Stimulated activated CD4-positive, alpha-beta T cell treated with anti-CD3 and anti-CD28 coated beads, Interleukin-12 subunit alpha, Interleukin-12 subunit beta, amount 100 ng/mL, for 4 hours (primary cell): ENCODE measurements around the gene ATP6V1G2.
A peak's percentile ranks its signal among the peaks of the same experiment; 100 is the strongest.
"Not testable (repeated sequence)": the region's sequence is repeated elsewhere in the genome, so short reads cannot be mapped to it uniquely, and the experiment has no call there.

Experiments used
- DNase-seq: peaks from one replicate; pipeline ENCODE4 v3.0.0-alpha.2; 2020

The ATP6V1G2 gene

DNA sequence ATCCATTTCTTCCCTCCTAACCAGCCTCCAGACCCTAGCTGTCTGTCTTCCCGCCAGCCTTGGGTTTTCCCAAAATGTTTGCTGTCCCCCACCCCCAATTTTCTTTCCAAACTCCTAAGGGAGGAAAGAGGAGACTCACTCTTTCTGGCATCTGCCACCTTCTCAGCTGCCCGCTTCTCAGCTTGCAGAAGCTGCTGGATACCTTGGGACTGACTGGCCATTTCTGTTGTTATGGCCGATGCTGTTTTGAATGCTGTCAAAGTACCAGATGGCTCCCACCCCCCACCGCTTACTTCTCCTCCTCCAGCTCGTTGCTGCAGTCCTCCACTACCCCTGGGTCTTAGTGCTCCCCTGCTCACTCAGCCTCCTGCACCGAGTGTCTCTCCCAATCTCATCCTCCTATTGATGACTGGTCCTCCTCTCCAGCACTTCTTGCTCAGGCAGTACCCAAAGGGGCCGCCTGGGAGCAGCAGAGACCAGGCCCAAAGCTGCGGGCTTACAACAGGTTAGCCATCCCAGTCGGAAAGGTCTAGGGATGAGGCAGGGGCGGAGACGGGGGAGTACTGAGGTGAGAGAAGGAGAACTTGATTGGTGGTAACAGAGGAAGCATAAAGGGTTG lies at the start of gene ATP6V1G2:
Gene ATP6V1G2 (minus strand): TSS at position 270 of the 619 bp plus-strand sequence. CDS start 49 bp downstream, at position 221.
- peak; percentile 81 for DNase-seq

- DNase-seq: no peak
Observed at GRCh38 chr6:31592396-31592771, 46.0 kb upstream of the ATP6V1G2 start.

- DNase-seq: not testable (repeated sequence)
Observed at GRCh38 chr6:31590691-31591090, 44.3 kb upstream of the ATP6V1G2 start.

DNA sequence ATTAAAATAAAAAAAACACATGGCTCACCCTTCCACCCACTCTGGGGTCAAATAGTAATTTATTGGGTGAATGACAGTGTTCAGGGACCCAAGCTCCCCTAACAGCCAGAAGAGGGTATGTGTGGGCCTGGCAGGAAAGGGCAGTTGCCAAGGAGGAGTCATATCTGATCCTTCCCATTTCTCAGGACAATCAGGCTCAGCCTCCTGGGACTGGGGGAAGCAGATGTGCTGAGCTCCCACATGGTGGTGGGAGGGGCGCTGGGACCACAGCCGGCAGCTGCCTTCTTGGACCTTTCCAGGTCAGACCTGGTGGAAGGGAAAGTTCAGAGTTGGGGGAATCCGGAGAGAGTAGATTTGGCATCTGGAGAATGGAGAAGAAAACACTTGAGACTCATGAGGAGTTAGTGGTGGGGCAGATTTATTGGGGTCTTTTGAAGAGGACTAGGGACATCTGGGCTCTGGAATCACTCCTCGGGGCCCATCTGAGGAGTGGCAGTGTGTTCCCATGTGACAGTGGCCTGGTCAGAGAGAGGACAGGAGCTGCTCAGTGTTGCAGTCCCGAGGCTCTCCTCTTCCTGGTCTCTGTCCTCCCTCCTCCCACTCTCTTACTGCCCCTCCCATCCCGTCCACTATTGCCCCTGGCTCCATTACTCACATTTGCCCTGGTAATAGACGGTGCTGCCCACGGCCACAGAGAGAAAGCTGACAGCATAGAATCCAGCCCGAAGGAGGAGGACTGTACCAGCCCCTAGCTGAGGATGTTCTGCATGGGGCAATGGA lies 42.7 kb upstream of the ATP6V1G2 start:
- no peak for DNase-seq

GRCh38 chr6:31587791-31588777 lies 41.7 kb upstream of the ATP6V1G2 start:
- no peak for DNase-seq

DNA sequence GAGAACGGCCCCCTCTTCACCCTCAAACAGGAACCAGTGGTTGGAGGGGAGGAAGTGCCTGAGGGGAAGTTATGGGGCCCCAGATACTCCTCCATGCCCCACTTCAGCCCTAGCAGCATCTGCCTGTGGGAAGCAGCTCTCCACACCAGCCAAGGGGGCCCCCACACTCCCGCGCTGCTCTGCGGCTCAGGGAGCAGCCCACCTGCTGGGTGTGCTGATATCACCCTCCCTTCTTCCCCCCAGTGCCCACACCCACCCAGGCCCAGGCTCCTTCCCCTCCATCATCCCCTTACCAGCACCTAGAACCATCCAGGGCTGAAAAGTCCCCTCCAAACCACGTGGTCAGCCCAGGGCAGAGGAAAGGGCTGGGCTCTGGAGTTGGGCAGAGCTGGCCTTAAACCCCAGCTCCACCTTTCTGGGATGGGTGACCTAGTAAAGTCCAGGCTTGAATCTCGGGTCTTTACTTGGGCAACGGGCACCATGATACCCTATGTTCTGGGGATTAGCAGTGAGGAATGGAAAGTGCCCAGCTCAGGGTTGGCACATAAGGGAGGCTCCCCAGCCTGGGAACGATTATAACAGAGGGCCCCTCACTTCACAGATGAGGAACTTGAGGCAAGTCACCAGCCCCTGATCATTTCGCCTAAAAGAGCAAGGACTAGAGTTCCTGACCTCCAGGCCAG lies 40.3 kb upstream of the ATP6V1G2 start:
- no peak for DNase-seq

DNA sequence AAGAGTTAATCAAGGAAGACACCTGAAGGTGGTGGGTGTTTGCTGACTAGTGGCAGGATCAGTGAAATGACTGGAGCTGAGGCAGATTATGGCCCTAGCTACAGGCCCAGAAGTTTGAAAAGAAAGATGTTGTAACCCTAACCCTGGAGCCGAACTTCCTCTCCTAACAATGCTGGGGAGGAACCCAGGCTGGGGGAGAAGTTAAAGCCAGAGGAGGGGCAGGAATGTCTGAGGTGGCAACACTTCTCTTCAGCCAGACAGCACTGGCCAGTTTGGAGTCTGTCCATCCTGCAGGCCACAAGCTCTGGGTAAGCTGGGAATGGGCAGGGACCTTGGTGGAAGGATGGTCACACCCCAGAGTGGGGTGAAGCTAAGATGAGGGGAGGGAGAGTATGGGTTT lies 39.6 kb upstream of the ATP6V1G2 start, which contains the start of gene LST1:
Gene LST1 (plus strand): TSS at position 270 of the 400 bp plus-strand sequence. CDS start 1,023 bp downstream, outside the sequence.
- no peak for DNase-seq

GRCh38 chr6:31585491-31585890 lies 39.1 kb upstream of the ATP6V1G2 start:
- DNase-seq: no peak

DNA sequence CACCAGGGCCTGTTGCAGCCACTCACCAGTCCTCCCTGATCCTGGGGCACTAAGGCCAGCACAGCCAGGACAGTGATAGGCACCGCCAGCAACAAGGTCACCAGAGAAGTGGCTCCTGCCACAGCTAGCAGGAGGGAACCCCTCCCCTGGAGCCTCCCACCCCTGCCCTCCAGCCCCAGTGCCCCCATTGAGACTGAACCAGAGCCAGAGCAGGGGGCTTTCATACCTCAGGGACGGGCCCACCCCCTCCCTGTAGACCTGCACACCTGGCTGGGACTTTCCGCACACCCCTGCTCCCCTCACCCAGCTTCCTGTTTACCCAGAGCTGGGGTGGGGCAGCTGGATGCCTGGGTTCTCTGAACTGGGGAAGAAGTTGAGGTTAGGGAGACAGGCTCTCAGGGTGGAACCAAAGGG lies 35.8 kb upstream of the ATP6V1G2 start, which contains the start of gene LTB:
Gene LTB (minus strand): TSS at position 195 of the 414 bp plus-strand sequence. CDS start 7 bp downstream, at position 188.
- DNase-seq: no peak

DNA sequence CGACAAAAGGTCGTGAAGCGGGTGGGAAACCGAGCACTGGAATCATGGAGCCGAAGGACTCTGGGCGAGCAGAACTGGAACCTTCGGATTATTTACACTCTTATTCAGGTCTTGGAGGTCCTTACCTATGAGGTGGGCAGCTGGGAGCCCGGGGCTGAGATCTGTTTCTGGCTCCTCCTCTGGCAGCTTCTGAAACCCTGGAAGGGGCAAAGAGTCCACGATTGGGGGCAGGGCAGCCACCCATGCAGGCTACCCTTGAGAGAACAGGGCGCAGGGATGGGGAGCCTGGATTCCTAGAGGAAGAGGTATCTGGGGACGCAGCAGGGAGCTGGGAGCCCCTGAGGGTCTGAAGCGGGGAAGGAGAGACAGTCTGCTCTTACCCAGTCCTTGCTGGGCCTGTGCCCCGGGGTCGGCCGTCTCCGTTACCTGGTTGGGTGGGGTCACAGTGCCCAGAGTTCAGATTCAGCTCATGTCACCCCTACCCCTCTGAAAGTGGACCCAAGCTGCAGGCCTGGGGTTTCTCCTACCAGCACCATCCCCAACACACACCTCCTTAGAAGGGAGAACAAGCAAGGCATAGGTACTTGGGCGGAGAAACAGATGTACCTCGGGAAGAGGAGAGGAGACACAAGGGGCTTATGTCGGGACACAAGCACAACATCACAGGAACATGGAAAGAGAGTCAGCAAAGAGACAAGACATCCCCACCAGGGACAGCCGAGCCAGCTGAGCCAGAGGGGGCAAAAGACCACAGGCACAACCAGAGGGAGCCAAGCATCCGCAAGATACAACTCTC lies 35.2 kb upstream of the ATP6V1G2 start:
- no peak for DNase-seq

GRCh38 chr6:31580807-31581433 lies 34.5 kb upstream of the ATP6V1G2 start:
- peak; percentile 90 for DNase-seq

DNA sequence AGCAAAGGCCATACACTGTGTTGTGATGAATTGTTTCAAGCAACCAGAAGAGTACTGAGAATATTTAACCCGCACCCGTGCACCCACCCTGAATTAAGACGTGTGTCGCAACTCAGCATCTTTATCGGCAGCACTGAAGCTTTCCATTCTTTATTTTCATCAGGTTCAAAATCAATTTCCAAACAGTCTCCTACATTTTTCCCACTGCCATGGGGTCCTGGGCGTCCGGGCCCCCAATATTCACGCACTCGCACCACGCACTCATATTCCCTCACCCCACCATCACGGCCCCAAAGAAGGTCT lies 34.0 kb upstream of the ATP6V1G2 start:
- DNase-seq: no peak

DNA sequence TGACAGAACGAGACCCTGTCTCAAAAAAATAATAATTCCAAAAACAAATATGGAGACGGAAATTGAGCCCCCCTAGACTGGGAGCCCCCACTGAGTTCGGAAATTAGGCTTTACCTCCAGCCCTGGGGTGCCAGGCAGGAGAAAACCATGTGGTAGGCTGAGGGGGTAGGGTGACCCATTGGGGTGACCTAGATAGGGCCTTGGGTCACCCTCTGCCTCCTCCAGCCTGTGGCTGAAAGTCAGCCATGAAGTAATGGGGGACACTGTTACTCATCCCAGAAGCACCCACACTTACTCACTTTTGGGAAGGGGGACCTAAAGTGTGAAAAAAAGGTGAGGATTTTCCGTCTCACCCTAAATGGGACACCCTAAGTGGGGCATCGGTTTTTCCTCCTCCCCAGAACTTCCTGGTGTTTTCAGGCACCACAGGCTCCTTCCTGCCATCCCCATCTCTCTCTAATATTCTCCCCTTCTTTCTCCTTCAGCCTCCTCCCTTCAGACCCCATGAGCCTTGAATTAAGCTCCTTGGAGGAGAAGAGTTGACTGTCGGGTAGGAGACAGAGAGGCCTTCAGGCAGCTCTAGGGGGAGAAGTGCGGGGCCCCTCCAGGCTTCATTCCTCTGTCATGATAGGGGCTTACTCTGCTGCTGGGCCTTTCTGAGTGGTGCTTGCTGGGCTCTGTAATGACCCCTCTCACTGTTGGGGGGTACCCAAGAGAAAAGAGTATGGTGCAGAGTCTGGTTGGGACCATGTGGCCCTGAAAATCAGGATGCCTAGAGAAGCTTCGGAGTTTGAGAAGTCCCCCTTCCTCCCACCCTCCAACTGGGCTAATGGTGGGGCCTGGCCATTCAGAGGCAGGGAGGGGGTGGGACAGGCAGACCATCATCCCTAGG lies 33.4 kb upstream of the ATP6V1G2 start:
- DNase-seq: no peak

- no peak for DNase-seq
Observed at GRCh38 chr6:31579119-31579505, 32.7 kb upstream of the ATP6V1G2 start.

- no peak for DNase-seq
Observed at GRCh38 chr6:31578184-31579118, 32.0 kb upstream of the ATP6V1G2 start.

- no peak for DNase-seq
Observed at GRCh38 chr6:31577579-31577966, 31.2 kb upstream of the ATP6V1G2 start.

GRCh38 chr6:31576897-31577578 lies 30.6 kb upstream of the ATP6V1G2 start:
- DNase-seq: no peak

- no peak for DNase-seq
Observed at GRCh38 chr6:31575952-31576685, 29.7 kb upstream of the ATP6V1G2 start.
